ENCODE data around the gene NME4. TPM values are rescaled to one million over a fixed set of nuclear protein-coding genes. Genes with fewer than 3 reads are reported as not detected.

Gene NME4
- polyA plus RNA-seq, 2 of the 4 experiments (the other 2 are of a cell fraction): 239 to 349 TPM

- H3K27ac ChIP-seq: no peak overlapping the region
- CTCF ChIA-PET: interaction anchor here (0.6 to 12.6 kb wide), 6 partner anchors 14 to 243 kb away, joined by 3 to 76 read pairs (median 6); partner anchors contain the start of genes FAM234A and HBQ1
- TF ChIP-seq HDAC2 (IDR thresholded peaks at IDR 0.05) (no peak), FOXS1 (CRISPR knock-in tag; IDR thresholded peaks at IDR 0.05) (no peak), ELK1 (IDR thresholded peaks at IDR 0.05; ENCODE audit: low read depth, low read length) (no peak), RCOR1 (IDR thresholded peaks at IDR 0.05; ENCODE audit: low read depth, low read length) (no peak), HMGXB4 (CRISPR knock-in tag; IDR thresholded peaks at IDR 0.05; ENCODE audit: borderline replicate concordance) (no peak), ZNF302 (CRISPR knock-in tag; IDR thresholded peaks at IDR 0.05) (no peak), PBX3 (IDR thresholded peaks at IDR 0.05) (no peak), KDM1A (IDR thresholded peaks at IDR 0.05; ENCODE audit: low read depth) (no peak), MAFK (IDR thresholded peaks at IDR 0.05; ENCODE audit: partially characterized antibody) (no peak), KDM5A (IDR thresholded peaks at IDR 0.05) (no peak), POLR2A (IDR thresholded peaks at IDR 0.05; ENCODE audit: low read length) (no peak), GATA3 (IDR thresholded peaks at IDR 0.05; ENCODE audit: borderline replicate concordance) (no peak), EHF (CRISPR knock-in tag; IDR thresholded peaks at IDR 0.05) (no peak), MAX (IDR thresholded peaks at IDR 0.05) (no peak), RAD21 (conservative IDR thresholded peaks at IDR 0.05 in 1 of 2, IDR thresholded peaks at IDR 0.05 in 1 of 2) (no peak), ESRRA (IDR thresholded peaks at IDR 0.05; ENCODE audit: borderline replicate concordance, low read length) (no peak), HOXA7 (CRISPR knock-in tag; IDR thresholded peaks at IDR 0.05) (no peak), CTCF (IDR thresholded peaks at IDR 0.05) (no peak), HES2 (IDR thresholded peaks at IDR 0.05) (no peak), EP300 (IDR thresholded peaks at IDR 0.05) (no peak)
- ATAC-seq (no peak), DNase-seq (ENCODE audit: low read depth in 1 of 2, low spot score in 1 of 2) (no peak), FAIRE-seq (no peak)
- no peak overlapping the region for H3K4me3 ChIP-seq
- 82% methylated on average over 8 of the region's 8 CpGs for WGBS (ENCODE audit: missing lambda C conversion rate)
- H3K9me3 ChIP-seq: no peaks in the 10 kb centered on the region
- no peak overlapping the region for H3K4me2 ChIP-seq
- POLR2A ChIA-PET: no interaction called here
- H3K4me1 ChIP-seq: peaks cover 16% of the 10 kb centered on the region; the same call in 2 of the 3 replicates
Observed at GRCh38 chr16:350203-350602, 46.8 kb upstream of the NME4 start.

DNA sequence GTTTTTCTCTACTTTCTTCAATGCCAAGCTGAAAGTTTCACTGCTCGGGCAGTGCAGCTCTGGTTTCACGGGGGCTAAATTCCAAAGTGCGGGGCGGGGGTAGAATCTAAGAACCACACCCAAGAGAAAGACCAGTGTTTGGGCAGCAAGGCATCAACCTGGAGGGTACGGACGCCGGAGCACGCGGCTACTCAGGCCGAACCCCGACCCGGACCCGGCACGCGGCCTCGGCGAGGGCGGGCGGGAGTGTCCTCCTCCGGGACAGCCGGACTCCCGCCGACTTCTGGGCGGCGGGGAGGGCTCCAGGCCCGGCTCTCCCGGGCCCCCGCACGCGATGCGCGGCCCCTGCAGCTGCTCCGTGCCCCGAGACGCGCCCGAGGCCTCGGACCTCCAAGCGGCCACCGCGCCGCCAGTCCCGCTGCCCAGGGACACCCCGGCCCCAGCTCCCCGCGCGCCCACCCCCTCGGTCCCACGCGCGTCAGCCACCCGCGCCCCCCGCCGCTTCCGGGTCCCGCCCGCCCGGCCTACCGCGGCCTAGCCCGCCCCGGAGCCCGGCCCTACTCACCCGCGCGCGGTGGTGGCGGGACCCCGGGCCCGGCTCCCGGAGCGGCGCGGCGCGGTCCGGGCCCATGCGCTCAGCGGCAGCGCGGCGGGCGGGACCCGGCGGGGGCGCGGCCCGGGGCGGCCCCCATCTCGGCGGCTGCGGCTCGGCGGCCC, 45.0 kb upstream of the NME4 start:
- FAIRE-seq (no peak), DNase-seq (ENCODE audit: low read depth in 1 of 2, low spot score in 1 of 2) (no peak), ATAC-seq (peak in 1 of 2 experiments; percentile 54; a peak in 3 of 6 replicates)
- CTCF ChIA-PET: interaction anchor here (0.9 to 12.6 kb wide), 11 partner anchors 9 to 286 kb away, joined by 3 to 76 read pairs (median 6); partner anchors contain the start of gene HBQ1
- Histone ChIP-seq H3K4me1 (peaks cover 13% of the 10 kb centered on the region; the same call in 2 of the 3 replicates), H3K27ac (peak overlapping the region; percentile 87 to 98), H3K4me3 (peak overlapping the region; percentile 89), H3K9me3 (no peaks in the 10 kb centered on the region), H3K4me2 (peak overlapping the region; percentile 94)
- WGBS (ENCODE audit: missing lambda C conversion rate): 2% methylated on average over 22 of the region's 95 CpGs
- POLR2A ChIA-PET: interaction anchor here (0.5 to 2.1 kb wide), 7 partner anchors 10 to 128 kb away, joined by 3 to 11 read pairs (median 3); partner anchors contain the start of genes FAM234A and MRPL28
- TF ChIP-seq SMC3 (IDR thresholded peaks at IDR 0.05) (no peak), BHLHE40 (IDR thresholded peaks at IDR 0.05; ENCODE audit: low read depth, low read length) (no peak), EHMT2 (IDR thresholded peaks at IDR 0.05; ENCODE audit: low read depth) (no peak), REST (IDR thresholded peaks at IDR 0.05) (no peak), FOSB (CRISPR knock-in tag; IDR thresholded peaks at IDR 0.05) (no peak), GATA3 (IDR thresholded peaks at IDR 0.05; ENCODE audit: borderline replicate concordance) (no peak), HEYL (CRISPR knock-in tag; IDR thresholded peaks at IDR 0.05) (no peak)
- TF ChIP-seq, protein P1, sequence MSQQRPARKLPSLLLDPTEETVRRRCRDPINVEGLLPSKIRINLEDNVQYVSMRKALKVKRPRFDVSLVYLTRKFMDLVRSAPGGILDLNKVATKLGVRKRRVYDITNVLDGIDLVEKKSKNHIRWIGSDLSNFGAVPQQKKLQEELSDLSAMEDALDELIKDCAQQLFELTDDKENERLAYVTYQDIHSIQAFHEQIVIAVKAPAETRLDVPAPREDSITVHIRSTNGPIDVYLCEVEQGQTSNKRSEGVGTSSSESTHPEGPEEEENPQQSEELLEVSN (IDR thresholded peaks at IDR 0.05; ENCODE audit: borderline replicate concordance, low read depth): peak; percentile 61; the same call in 1 of the 2 replicates
